ENCODE measurements around the gene SHOX. TPM values are rescaled to one million over a fixed set of nuclear protein-coding genes. Genes with fewer than 3 reads are reported as not detected.
"Not testable (repeated sequence)": the region's sequence is repeated elsewhere in the genome, so short reads cannot be mapped to it uniquely, and the experiment has no call there.

Gene SHOX
- total RNA-seq, 1 donor from 2014 or later = not detected

DNA sequence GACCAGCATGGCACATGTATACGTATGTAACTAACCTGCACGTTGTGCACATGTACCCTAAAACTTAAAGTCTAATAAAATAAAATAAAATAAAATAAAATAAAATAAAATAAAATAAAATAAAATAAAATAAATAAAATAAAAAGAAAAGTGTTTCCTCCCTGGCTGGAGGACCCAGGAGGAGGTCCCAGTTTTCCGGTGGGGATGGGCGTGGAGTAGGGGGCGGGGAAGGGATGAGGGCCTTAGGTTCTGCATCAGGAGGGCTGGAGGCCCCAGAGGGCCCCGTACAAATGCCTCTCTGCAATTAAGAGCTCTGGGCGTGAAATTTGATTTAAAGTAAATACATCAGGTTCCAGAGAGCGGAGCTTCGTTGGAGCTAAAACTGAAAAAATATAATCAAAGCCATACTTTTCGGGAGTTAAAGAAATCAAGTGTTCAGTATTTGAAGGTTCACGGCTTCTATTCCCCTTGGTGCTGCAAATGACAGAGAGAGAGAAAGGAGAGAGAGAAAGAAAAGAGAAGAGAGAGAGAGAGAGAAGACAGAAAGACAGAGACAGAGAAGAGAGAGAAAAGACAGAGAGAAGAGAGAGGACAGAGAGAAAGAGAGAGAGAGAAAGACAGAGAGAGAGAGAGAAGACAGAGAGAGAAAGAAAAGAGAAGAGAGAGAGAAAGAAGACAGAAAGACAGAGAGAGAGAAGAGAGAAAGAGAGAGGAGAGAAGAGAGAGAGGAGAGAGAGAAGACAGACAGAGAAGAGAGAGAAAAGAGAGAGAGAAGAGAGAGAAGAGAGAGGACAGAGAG is 8.7 kb upstream of the SHOX start:
- DNase-seq (ENCODE audit: low read depth) = no peak

DNA sequence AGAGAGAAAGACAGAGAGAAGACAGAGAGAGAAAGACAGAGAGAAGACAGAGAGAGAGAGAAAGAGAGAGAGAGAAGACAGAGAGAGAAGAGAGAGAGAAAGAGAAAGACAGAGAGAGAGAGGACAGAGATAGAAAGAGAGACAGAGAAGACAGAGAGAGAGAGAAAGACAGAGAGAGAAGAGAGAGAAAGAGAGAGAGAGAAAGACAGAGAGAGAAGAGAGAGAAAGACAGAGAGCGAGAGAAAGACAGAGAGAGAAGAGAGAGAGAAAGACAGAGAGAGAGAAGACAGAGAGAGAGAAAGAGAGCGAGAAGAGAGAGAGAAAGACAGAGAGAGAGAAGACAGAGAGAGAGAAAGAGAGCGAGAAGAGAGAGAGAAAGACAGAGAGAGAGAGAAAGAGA is 7.8 kb upstream of the SHOX start:
- DNase-seq (ENCODE audit: low read depth) = not testable (repeated sequence)

DNA sequence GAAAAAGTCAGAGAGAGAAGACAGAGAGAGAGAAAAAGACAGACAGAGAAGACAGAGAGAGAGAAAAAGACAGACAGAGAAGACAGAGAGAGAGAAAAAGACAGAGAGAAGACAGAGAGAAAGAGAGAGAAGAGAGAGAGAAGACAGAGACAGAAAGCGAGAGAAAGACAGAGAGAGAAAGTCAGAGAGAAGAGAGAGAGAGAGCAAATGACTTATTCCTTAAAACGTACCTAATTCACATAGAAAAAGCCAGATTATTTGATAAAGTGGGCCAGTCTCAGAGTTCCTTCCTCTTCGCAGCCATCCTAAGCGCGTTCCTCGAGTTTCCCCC is 7.4 kb upstream of the SHOX start:
- DNase-seq (ENCODE audit: low read depth) = no peak

DNA sequence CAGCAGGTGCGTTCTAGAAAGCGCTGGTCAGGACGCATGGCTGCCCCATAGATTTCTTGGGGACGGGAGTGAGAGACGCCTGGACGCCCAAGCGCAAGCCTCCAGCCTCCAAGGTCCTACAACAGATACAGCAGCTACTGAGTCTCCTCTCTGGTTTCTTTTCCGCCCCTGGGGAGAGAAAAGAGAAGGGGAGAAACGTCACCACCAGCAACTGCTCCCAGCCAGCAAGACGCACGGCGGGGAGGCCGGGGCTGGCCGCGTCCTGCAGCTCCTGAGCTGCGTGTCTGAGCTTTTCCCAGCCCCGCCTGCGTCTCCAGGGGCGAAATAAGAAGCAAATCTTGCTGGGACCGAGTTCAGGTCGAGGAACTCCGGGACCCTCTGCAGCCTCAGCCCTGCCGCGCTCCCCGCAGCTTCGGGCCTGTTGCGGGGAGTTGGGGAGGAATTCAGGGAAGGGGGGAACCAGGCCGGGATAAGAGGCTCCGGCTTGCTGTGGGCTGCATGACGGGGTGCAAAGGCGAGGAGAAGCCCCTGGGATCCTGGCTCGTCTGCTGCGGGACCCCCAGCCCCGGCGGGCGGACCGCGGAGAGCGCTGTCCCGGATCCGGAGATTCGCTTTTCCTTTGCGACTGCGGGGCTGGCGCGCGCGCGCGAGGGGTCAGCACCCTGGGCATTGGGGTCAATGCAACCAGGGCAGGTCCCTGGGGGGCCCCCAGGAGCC is 6.8 kb upstream of the SHOX start:
- DNase-seq (ENCODE audit: low read depth) = no peak

DNA sequence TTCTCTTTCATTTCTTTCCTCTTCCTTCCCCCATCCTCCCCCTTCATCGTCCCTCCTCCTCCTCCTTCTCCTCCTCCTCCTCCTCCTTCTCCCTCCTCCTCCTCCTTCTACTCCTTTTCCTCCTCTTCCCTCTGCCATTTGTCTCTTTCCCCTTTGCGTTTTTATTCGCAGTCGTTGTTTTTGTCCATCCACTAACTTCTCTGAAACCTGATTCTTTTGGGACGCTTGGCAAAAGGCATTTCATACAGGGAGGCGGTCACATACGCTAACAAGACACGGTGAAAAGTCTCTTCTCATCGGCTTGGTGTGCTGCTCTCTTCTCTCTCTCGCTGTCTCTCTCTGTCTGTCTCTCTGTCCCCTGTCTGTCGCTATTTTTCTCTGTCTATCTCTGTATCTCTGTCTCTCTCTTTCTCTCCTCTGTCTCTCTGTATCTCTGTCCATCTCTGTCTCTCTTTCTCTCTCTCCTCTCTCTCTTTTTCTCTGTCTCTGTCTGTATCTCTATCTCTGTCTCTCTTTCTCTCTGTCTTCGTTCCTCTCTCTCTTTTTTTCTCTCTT is 5.4 kb upstream of the SHOX start:
- DNase-seq (ENCODE audit: low read depth) = no peak

DNA sequence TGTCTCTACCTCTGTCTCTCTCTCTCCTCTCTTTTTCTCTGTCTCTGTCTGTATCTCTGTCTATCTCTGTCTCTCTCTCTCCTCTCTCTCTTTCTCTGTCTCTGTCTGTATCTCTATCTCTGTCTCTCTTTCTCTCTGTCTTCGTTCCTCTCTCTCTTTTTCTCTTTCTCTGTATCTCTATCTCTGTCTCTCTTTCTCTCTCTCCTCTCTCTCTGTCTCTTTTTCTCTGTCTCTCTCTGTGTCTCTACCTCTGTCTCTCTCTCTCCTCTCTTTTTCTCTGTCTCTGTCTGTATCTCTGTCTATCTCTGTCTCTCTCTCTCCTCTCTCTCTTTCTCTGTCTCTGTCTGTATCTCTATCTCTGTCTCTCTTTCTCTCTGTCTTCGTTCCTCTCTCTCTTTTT is 4.5 kb upstream of the SHOX start:
- not testable (repeated sequence) for DNase-seq (ENCODE audit: low read depth)

DNA sequence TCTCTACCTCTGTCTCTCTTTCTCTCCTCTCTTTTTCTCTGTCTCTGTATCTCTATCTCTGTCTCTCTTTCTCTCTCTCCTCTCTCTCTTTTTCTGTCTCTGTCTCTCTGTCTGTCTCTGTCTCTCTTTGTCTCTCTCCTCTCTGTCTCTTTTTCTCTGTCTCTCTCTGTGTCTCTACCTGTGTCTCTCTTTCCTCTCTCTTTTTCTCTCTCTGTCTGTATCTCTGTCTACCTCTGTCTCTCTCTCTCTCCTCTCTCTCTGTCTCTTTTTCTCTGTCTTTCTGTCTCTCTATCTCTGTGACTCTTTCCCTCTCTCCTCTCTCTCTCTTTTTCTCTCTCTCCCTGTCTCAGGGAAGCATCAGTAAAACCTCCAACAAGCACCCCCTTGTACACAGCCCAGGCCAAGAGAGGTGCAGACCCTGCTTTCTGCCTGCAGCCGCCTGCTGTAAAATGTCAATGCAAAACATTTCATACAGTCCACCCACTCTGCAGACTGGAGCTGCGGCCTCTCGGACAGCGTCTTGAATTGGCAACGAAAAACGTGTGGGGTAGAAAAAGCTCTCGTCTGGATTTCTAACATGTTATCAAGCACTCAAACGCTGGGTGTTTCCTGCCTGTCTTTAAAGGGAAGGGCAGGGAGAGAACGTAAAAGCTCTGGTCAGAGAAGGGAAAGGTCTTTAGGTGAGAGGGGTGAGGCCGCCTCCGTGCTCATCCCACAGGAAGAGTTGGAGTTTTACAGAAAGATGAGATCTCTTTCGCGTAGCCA is 3.7 kb upstream of the SHOX start:
- DNase-seq (ENCODE audit: low read depth) = no peak

DNA sequence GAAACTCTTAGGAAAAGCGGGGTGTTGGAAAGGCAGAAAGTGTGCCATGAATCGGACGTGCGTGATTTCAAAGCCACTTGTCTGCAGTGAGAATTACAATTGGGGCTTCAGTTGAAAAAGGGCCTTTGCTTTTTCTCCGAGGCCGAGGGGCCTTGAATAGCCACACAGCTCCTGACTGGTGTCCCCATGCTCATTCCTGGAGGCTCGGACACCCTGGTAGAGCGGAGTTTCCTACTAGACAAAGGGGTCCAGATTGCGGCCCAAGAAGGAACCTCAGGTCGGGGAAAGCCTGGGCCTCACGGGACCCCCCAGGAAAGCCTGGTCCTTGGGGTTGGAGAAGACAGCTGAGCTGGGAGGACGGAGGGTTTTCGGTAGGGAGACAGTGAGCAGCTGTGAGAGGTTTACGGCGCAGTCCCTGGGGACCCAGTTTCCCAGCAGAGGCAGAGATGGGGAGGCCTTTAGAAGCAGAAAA is 3.0 kb upstream of the SHOX start:
- no peak for DNase-seq (ENCODE audit: low read depth)

DNA sequence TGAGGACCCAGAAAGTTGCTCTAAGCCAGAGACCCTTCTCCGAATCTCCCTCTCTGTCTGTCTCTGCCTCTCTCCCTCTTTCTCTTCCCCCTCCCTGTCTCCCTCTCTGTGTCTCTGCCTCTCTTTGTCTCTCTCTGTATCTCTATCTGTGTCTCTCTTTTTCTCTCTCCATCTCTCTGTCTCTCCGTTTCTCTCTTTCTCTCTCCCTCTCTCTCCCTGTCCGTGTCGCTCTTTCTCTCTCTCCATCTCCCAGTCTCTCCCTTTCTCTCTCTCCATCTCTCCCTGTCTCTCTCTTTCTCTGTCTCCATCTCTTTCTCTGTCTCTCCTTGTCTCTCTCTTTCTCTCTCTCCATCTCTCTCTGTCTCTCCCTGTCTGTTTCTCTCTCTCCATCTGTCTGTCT is 2.6 kb upstream of the SHOX start:
- no peak for DNase-seq (ENCODE audit: low read depth)

DNA sequence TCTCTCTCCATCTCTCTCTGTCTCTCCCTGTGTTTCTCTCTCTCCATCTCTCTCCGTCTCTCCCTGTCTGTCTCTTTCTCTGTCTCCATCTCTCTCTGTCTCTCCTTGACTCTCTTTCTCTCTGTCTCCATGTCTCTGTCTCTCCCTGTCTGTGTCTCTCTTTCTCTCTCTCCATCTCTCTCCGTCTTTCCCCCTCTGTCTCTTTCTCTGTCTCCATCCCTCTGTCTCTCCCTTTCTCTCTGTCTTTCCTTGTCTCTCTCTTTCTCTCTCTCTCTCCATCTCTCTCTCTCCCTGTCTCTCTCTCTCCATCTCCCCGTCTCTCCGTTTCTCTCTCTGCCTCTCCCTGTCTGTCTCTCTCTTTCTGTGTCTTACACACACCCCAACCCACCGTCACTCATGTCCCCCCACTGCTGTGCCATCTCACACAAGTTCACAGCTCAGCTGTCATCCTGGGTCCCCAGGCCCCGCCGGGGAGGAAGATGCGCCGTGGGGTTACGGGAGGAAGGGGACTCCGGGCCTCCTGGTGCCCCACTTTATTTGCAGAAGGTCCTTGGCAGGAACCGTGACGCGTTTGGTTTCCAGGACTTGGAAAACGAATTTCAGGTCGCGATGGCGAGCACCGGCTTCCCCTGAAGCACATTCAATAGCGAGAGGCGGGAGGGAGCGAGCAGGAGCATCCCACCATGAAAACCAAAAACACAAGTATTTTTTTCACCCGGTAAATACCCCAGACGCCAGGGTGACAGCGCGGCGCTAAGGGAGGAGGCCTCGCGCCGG is 1.2 kb upstream of the SHOX start:
- DNase-seq (ENCODE audit: low read depth) = no peak

DNA sequence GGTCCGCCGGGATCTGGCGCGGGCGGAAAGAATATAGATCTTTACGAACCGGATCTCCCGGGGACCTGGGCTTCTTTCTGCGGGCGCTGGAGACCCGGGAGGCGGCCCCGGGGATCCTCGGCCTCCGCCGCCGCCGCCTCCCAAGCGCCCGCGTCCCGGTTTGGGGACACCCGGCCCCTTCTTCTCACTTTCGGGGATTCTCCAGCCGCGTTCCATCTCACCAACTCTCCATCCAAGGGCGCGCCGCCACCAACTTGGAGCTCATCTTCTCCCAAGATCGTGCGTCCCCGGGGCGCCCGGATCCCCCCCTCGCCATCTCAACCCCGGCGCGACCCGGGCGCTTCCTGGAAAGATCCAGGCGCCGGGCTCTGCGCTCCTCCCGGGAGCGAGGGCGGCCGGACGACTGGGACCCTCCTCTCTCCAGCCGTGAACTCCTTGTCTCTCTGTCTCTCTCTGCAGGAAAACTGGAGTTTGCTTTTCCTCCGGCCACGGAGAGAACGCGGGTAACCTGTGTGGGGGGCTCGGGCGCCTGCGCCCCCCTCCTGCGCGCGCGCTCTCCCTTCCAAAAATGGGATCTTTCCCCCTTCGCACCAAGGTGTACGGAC is 482 bp upstream of the SHOX start:
- DNase-seq (ENCODE audit: low read depth) = no peak

DNA sequence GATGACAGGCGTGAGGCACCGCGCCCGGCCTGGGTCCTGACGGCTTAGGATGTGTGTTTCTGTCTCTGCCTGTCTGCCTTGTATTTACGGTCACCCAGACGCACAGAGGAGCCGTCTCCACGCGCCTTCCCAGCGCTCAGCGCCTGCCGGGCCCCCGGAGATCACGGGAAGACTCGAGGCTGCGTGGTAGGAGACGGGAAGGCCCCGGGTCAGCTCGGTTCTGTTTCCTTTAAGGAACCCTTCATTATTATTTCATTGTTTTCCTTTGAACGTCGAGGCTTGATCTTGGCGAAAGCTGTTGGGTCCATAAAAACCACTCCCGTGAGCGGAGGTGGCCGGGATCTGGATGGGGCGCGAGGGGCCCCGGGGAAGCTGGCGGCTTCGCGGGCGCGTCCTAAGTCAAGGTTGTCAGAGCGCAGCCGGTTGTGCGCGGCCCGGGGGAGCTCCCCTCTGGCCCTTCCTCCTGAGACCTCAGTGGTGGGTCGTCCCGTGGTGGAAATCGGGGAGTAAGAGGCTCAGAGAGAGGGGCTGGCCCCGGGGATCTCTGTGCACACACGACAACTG is 1.3 kb downstream of the SHOX start:
- DNase-seq (ENCODE audit: low read depth) = no peak

DNA sequence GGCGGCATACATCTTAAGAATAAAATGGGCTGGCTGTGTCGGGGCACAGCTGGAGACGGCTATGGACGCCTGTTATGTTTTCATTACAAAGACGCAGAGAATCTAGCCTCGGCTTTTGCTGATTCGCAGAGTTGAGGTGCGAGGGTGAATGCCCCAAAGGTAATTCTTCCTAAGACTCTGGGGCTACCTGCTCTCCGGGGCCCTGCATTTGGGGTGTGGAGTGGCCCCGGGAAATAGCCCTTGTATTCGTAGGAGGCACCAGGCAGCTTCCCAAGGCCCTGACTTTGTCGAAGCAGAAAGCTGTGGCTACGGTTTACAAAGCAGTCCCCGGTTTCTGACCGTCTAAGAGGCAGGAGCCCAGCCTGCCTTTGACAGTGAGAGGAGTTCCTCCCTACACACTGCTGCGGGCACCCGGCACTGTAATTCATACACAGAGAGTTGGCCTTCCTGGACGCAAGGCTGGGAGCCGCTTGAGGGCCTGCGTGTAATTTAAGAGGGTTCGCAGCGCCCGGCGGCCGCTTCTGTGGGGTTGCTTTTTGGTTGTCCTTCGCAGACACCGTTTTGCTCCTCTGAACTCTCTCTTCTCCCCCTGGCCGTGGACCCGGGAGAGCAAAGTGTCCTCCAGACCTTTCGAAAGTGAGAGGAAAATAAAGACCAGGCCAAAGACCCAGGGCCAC is 1.9 kb downstream of the SHOX start:
- no peak for DNase-seq (ENCODE audit: low read depth)

DNA sequence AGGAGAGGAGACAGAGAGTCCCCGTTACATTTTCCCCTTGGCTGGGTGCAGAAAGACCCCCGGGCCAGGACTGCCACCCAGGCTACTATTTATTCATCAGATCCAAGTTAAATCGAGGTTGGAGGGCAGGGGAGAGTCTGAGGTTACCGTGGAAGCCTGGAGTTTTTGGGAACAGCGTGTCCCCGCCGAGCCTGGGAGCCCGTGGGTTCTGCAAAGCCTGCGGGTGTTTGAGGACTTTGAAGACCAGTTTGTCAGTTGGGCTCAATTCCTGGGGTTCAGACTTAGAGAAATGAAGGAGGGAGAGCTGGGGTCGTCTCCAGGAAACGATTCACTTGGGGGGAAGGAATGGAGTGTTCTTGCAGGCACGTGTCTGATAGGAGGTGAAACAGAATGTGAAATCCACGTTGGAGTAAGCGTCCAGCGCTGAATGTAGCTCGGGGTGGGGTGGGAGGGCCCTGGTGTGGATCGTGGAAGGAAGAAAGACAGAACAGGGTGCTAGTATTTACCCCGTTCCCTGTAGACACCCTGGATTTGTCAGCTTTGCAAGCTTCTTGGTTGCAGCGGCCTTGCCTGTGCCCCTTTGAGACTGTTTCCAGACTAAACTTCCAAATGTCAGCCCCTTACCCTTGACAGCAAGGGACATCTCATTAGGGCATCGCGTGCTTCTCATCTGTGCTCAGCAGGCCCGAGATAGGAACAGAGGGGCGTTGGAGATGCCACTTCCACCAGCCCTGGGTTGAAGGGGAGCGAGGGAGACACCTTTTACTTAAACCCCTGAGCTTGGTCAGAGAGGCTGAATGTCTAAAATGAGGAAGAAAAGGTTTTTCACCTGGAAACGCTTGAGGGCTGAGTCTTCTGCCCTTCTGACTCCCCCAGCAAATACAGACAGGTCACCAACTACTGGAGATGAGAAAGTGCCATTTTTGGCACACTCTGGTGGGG is 2.7 kb downstream of the SHOX start:
- no peak for DNase-seq (ENCODE audit: low read depth)

DNA sequence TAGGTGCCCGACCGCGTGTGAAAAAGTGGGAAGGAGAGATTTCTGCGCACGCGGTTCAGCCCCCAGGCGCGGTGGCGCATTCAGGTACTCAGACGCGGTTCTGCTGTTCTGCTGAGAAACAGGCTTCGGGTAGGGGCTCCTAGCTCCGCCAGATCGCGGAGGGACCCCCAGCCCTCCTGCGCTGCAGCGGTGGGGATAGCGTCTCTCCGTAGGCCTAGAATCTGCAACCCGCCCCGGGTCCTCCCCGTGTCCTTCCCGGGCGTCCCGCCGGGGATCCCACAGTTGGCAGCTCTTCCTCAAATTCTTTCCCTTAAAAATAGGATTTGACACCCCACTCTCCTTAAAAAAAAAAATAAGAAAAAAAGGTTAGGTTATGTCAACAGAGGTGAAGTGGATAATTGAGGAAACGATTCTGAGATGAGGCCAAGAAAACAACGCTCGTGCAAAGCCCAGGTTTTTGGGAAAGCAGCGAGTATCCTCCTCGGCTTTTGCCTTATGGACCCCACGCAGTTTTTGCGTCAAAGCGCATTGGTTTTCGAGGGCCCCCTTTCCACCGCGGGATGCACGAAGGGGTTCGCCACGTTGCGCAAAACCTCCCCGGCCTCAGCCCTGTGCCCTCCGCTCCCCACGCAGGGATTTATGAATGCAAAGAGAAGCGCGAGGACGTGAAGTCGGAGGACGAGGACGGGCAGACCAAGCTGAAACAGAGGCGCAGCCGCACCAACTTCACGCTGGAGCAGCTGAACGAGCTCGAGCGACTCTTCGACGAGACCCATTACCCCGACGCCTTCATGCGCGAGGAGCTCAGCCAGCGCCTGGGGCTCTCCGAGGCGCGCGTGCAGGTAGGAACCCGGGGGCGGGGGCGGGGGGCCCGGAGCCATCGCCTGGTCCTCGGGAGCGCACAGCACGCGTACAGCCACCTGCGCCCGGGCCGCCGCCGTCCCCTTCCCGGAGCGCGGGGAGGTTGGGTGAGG is 3.7 kb downstream of the SHOX start:
- no peak for DNase-seq (ENCODE audit: low read depth)

DNA sequence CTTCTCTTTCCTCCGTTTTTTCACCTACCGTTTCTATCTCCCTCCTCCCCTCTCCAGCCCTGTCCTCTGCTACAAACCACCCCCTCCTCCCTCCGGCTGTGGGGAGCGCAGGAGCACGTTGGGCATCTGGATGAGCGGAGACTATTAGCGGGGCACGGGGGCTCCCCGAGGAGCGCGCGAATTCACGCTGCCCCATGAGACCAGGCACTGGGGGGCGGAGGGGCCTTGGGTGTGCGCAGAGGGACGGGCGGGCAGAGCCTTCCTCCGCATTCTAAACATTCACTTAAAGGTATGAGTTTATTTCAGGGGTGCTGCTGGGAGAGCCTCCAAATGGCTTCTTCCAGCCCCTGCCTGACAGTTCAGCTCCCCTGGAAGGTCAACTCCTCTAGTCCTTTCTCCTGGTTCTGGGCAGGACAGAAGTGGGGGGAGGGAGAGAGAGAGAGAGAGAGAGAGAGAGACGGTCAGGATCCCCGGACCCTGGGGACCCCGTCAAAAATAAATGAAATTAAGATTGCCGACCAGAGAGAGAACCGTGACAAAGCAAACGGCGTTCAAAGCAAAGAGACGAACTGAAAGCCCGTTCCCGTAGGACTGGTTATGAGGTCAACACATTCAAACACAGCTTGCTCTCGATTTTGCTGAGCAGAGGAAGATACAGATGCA is 5.0 kb downstream of the SHOX start:
- DNase-seq (ENCODE audit: low read depth) = no peak
